Upper lobe of left lung (tissue), 4 donors: Measurements from ENCODE around the gene SOX9.

Source experiments
- EP300 ChIP-seq, 4 donors: sonication (generic); formaldehyde crosslinking; IDR thresholded peaks; one replicate each; pipeline ENCODE4 v1.5.1; 2017; ENCODE audit warnings: antibody characterized with exemption in 4 of 4, control low read depth in 2 of 4
- TF ChIP-seq, protein P1 (sequence below), 6 experiments: fragments of 450-650 bp in 4 of 6; fragments of 200-600 bp in 2 of 6; sonication (generic) in 2 of 6; IDR thresholded peaks; one replicate each; pipeline ENCODE4 v1.5.1; 2016 to 2019; ENCODE audit warnings: antibody characterized with exemption in 6 of 6

DNA sequence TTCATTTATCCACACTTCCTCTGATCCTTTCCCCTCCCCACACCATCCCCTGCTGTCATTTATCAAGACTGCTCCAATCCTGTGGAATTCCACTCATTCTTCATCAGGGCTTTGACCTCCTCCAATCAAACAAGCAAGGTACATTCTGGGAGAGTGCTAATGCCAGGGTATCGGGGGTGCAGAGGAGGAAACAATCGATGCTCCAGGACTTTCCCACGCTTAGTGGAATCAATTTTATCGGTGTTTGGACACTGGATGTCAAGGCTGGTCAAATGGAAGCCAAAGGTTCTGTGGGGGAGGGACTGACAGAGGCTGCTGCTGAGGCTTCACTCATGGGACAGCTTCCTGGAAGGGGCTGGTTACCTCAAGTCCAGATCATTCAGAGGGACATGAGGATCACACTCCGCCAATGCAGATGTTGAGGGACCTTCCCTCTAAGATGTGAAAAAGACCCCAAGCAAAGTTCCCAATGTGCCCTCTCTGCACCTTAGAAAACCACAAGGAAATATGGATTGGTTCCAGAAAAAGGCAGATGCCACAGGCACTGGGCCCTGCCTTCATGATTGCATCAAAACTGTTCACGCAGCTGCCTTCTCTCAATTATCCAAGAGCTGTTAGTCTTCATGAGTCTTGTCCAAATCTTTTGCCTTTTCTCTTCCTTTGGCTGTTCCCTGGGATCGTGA lies 44.7 kb upstream of the SOX9 start:
- TF ChIP-seq, protein P1, sequence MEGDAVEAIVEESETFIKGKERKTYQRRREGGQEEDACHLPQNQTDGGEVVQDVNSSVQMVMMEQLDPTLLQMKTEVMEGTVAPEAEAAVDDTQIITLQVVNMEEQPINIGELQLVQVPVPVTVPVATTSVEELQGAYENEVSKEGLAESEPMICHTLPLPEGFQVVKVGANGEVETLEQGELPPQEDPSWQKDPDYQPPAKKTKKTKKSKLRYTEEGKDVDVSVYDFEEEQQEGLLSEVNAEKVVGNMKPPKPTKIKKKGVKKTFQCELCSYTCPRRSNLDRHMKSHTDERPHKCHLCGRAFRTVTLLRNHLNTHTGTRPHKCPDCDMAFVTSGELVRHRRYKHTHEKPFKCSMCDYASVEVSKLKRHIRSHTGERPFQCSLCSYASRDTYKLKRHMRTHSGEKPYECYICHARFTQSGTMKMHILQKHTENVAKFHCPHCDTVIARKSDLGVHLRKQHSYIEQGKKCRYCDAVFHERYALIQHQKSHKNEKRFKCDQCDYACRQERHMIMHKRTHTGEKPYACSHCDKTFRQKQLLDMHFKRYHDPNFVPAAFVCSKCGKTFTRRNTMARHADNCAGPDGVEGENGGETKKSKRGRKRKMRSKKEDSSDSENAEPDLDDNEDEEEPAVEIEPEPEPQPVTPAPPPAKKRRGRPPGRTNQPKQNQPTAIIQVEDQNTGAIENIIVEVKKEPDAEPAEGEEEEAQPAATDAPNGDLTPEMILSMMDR (IDR thresholded peaks at IDR 0.05): no peak
- no peak for TF ChIP-seq EP300 (IDR thresholded peaks at IDR 0.05)
